ENCODE measurements around the gene DMRT1.
"Not testable (repeated sequence)": the region's sequence is repeated elsewhere in the genome, so short reads cannot be mapped to it uniquely, and the experiment has no call there.

The DMRT1 gene

GRCh38 chr9:840343-840742 lies 1.2 kb upstream of the DMRT1 start:
- no peaks in the 10 kb centered on the region for H3K36me3 Mint-ChIP-seq
- peaks cover 72% of the 10 kb centered on the region for H3K27me3 Mint-ChIP-seq
- H3K27ac Mint-ChIP-seq, result no peak overlapping the region
- no peak overlapping the region for H3K4me3 Mint-ChIP-seq
- H3K9me3 Mint-ChIP-seq, result no peaks in the 10 kb centered on the region
- DNase-seq, result no peak
- H3K4me1 Mint-ChIP-seq, result peaks cover 4% of the 10 kb centered on the region
- CTCF ChIA-PET, result no interaction called here

GRCh38 chr9:842635-843426 lies 1.3 kb downstream of the DMRT1 start:
- DNase-seq, result no peak
- Mint-ChIP-seq H3K27me3 (peaks cover 90% of the 10 kb centered on the region), H3K27ac (no peak overlapping the region), H3K4me1 (peaks cover 4% of the 10 kb centered on the region), H3K4me3 (no peak overlapping the region), H3K9me3 (no peaks in the 10 kb centered on the region), H3K36me3 (no peaks in the 10 kb centered on the region)
- CTCF ChIA-PET, result no interaction called here

- CTCF ChIA-PET, result no interaction called here
- H3K36me3 Mint-ChIP-seq, result no peaks in the 10 kb centered on the region
- H3K4me3 Mint-ChIP-seq, result no peak overlapping the region
- peaks cover 87% of the 10 kb centered on the region for H3K27me3 Mint-ChIP-seq
- no peaks in the 10 kb centered on the region for H3K9me3 Mint-ChIP-seq
- peaks cover 4% of the 10 kb centered on the region for H3K4me1 Mint-ChIP-seq
- no peak for DNase-seq
- no peak overlapping the region for H3K27ac Mint-ChIP-seq
Measured at GRCh38 chr9:843427-843785, 1.9 kb downstream of the DMRT1 start.

- Mint-ChIP-seq H3K36me3 (no peaks in the 10 kb centered on the region), H3K4me1 (peaks cover 2% of the 10 kb centered on the region), H3K27ac (no peak overlapping the region), H3K4me3 (no peak overlapping the region), H3K27me3 (peaks cover 57% of the 10 kb centered on the region), H3K9me3 (no peaks in the 10 kb centered on the region)
- CTCF ChIA-PET, result interaction anchor here (1.0 to 1.3 kb wide), 2 partner anchors 158 to 163 kb away, joined by 3 read pairs; no protein-coding TSS in a partner anchor
- DNase-seq, result no peak
Measured at GRCh38 chr9:846852-847251, 5.4 kb downstream of the DMRT1 start.

- peaks cover 52% of the 10 kb centered on the region for H3K27me3 Mint-ChIP-seq
- H3K27ac Mint-ChIP-seq, result no peak overlapping the region
- no peak for DNase-seq
- no peak overlapping the region for H3K4me3 Mint-ChIP-seq
- H3K36me3 Mint-ChIP-seq, result no peaks in the 10 kb centered on the region
- H3K9me3 Mint-ChIP-seq, result no peaks in the 10 kb centered on the region
- H3K4me1 Mint-ChIP-seq, result peaks cover 2% of the 10 kb centered on the region
- CTCF ChIA-PET, result no interaction called here
Measured at GRCh38 chr9:847505-847904, 6.0 kb downstream of the DMRT1 start.

- Mint-ChIP-seq H3K36me3 (no peaks in the 10 kb centered on the region), H3K4me1 (no peaks in the 10 kb centered on the region), H3K9me3 (no peaks in the 10 kb centered on the region), H3K27me3 (peaks cover 42% of the 10 kb centered on the region), H3K4me3 (no peak overlapping the region), H3K27ac (no peak overlapping the region)
- CTCF ChIA-PET, result no interaction called here
- no peak for DNase-seq
Measured at GRCh38 chr9:849431-849830, 7.9 kb downstream of the DMRT1 start.

- H3K27ac Mint-ChIP-seq, result no peak overlapping the region
- CTCF ChIA-PET, result interaction anchor here (0.9 kb wide), 1 partner anchor 153 kb away, joined by 3 read pairs; no protein-coding TSS in a partner anchor
- H3K4me3 Mint-ChIP-seq, result no peak overlapping the region
- no peak for DNase-seq
- peaks cover 14% of the 10 kb centered on the region for H3K27me3 Mint-ChIP-seq
- H3K9me3 Mint-ChIP-seq, result no peaks in the 10 kb centered on the region
- no peaks in the 10 kb centered on the region for H3K4me1 Mint-ChIP-seq
- H3K36me3 Mint-ChIP-seq, result no peaks in the 10 kb centered on the region
Measured at GRCh38 chr9:852539-852938, 11.0 kb downstream of the DMRT1 start.

GRCh38 chr9:859251-859650 lies 17.8 kb downstream of the DMRT1 start:
- H3K27me3 Mint-ChIP-seq, result peaks cover 4% of the 10 kb centered on the region
- DNase-seq, result no peak
- CTCF ChIA-PET, result no interaction called here
- no peak overlapping the region for H3K4me3 Mint-ChIP-seq
- no peaks in the 10 kb centered on the region for H3K4me1 Mint-ChIP-seq
- H3K36me3 Mint-ChIP-seq, result no peaks in the 10 kb centered on the region
- H3K9me3 Mint-ChIP-seq, result peaks cover 2% of the 10 kb centered on the region
- H3K27ac Mint-ChIP-seq, result no peak overlapping the region

- Mint-ChIP-seq H3K27me3 (peaks cover 4% of the 10 kb centered on the region), H3K36me3 (no peaks in the 10 kb centered on the region), H3K4me3 (no peak overlapping the region), H3K4me1 (no peaks in the 10 kb centered on the region), H3K27ac (no peak overlapping the region), H3K9me3 (peaks cover 2% of the 10 kb centered on the region)
- CTCF ChIA-PET, result no interaction called here
- no peak for DNase-seq
Measured at GRCh38 chr9:860706-861105, 19.2 kb downstream of the DMRT1 start.

GRCh38 chr9:861525-861924 lies 20.0 kb downstream of the DMRT1 start:
- H3K4me3 Mint-ChIP-seq, H3K27ac Mint-ChIP-seq, H3K9me3 Mint-ChIP-seq, H3K36me3 Mint-ChIP-seq, H3K4me1 Mint-ChIP-seq, DNase-seq, CTCF ChIA-PET, H3K27me3 Mint-ChIP-seq: not testable (repeated sequence)

GRCh38 chr9:875119-875962 lies 33.8 kb downstream of the DMRT1 start:
- Mint-ChIP-seq H3K4me3 (no peak overlapping the region), H3K27me3 (peaks cover 16% of the 10 kb centered on the region), H3K36me3 (no peaks in the 10 kb centered on the region), H3K4me1 (no peaks in the 10 kb centered on the region), H3K27ac (no peak overlapping the region), H3K9me3 (no peaks in the 10 kb centered on the region)
- CTCF ChIA-PET, result interaction anchor here (1.0 kb wide), 1 partner anchor 125 kb away, joined by 3 read pairs; no protein-coding TSS in a partner anchor
- no peak for DNase-seq

GRCh38 chr9:876425-876824 lies 34.9 kb downstream of the DMRT1 start:
- Mint-ChIP-seq H3K27me3 (peaks cover 23% of the 10 kb centered on the region), H3K4me1 (peaks cover 8% of the 10 kb centered on the region), H3K36me3 (no peaks in the 10 kb centered on the region), H3K4me3 (no peak overlapping the region), H3K27ac (no peak overlapping the region), H3K9me3 (no peaks in the 10 kb centered on the region)
- CTCF ChIA-PET, result interaction anchor here (1.0 kb wide), 1 partner anchor 124 kb away, joined by 3 read pairs; no protein-coding TSS in a partner anchor
- DNase-seq, result no peak

GRCh38 chr9:878239-878638 lies 36.7 kb downstream of the DMRT1 start:
- CTCF ChIA-PET, result no interaction called here
- H3K9me3 Mint-ChIP-seq, result no peaks in the 10 kb centered on the region
- DNase-seq, result no peak
- no peak overlapping the region for H3K4me3 Mint-ChIP-seq
- no peak overlapping the region for H3K27ac Mint-ChIP-seq
- H3K36me3 Mint-ChIP-seq, result no peaks in the 10 kb centered on the region
- peaks cover 11% of the 10 kb centered on the region for H3K4me1 Mint-ChIP-seq
- H3K27me3 Mint-ChIP-seq, result peaks cover 38% of the 10 kb centered on the region

GRCh38 chr9:880725-881124 lies 39.2 kb downstream of the DMRT1 start:
- CTCF ChIA-PET, result interaction anchor here (0.9 to 1.0 kb wide), 2 partner anchors 12 to 129 kb away, joined by 3 to 4 read pairs; no protein-coding TSS in a partner anchor
- Mint-ChIP-seq H3K27ac (no peak overlapping the region), H3K4me3 (no peak overlapping the region), H3K27me3 (peaks cover 40% of the 10 kb centered on the region), H3K36me3 (no peaks in the 10 kb centered on the region), H3K9me3 (no peaks in the 10 kb centered on the region), H3K4me1 (peaks cover 11% of the 10 kb centered on the region)
- DNase-seq, result no peak

Data from activated naive CD4-positive, alpha-beta T cell treated with anti-CD3 and anti-CD28 coated beads, Interleukin-2, amount 10 ng/mL, durations not matched to agents 7 days and 5 days (primary cell).